IPS-18c (cell line): Measurements from ENCODE around the gene RRM1.
"Not testable (repeated sequence)": the region's sequence is repeated elsewhere in the genome, so short reads cannot be mapped to it uniquely, and the experiment has no call there.

ENCODE experiments used
- H3K4me3 ChIP-seq: 2 replicates; pipeline ENCODE4 v1.7.0; 2013; ENCODE audit warnings: low read depth, mild to moderate bottlenecking, low read length, moderate library complexity; ENCODE audit not compliant: insufficient read depth
- H3K9me3 ChIP-seq: one replicate; pipeline ENCODE4 v1.6.1; 2013; ENCODE audit warnings: mild to moderate bottlenecking, low read length, moderate library complexity; ENCODE audit not compliant: control insufficient read depth, insufficient read depth

Gene RRM1

GRCh38 chr11:4105916-4106315, 11.3 kb downstream of the RRM1 start:
- H3K9me3 ChIP-seq: no peaks in the 10 kb centered on the region
- H3K4me3 ChIP-seq: no peak overlapping the region

DNA sequence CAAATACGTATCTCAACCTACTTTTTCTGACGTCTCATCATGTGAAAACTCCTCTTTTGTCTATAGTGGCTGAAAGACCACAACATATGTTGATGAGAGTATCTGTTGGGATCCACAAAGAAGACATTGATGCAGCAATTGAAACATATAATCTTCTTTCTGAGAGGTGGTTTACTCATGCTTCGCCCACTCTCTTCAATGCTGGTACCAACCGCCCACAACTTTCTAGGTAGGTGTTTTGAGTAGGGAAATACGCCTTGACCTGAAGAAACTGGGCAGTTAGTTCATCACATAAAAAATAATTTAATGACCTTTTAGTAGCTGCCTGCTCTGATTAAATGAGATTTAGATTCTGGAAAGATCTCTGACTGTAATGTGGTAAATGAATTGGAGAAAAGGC, 17.2 kb downstream of the RRM1 start:
- no peaks in the 10 kb centered on the region for H3K9me3 ChIP-seq
- H3K4me3 ChIP-seq: no peak overlapping the region

GRCh38 chr11:4115128-4115527, 20.5 kb downstream of the RRM1 start:
- Histone ChIP-seq H3K4me3 (no peak overlapping the region), H3K9me3 (no peaks in the 10 kb centered on the region)

- Histone ChIP-seq H3K9me3 (no peaks in the 10 kb centered on the region), H3K4me3 (no peak overlapping the region)
Measured at GRCh38 chr11:4118107-4118506, 23.5 kb downstream of the RRM1 start.

- H3K9me3 ChIP-seq: no peaks in the 10 kb centered on the region
- no peak overlapping the region for H3K4me3 ChIP-seq
Measured at GRCh38 chr11:4123218-4123617, 28.6 kb downstream of the RRM1 start.

- Histone ChIP-seq H3K9me3 (no peaks in the 10 kb centered on the region), H3K4me3 (no peak overlapping the region)
Measured at GRCh38 chr11:4125141-4125540, 30.5 kb downstream of the RRM1 start.

- Histone ChIP-seq H3K9me3 (no peaks in the 10 kb centered on the region), H3K4me3 (no peak overlapping the region)
Measured at GRCh38 chr11:4127357-4127756, 32.8 kb downstream of the RRM1 start.

- H3K4me3 ChIP-seq, H3K9me3 ChIP-seq: not testable (repeated sequence)
Measured at GRCh38 chr11:4130219-4130618, 35.6 kb downstream of the RRM1 start.

DNA sequence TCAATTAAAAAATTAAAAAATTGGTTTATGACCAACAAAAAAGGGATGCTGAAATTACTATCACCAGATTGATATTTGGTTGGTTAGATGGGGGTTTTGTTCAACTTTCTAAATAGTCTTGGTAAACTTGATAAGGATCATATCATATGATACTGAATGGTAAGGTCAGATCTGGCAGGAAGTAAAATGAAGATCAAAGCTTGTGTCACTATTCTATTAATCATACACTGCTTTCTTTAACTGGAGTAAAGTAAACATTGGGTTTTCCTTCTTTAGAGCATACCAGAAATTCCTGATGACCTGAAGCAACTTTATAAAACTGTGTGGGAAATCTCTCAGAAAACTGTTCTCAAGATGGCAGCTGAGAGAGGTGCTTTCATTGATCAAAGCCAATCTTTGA, 40.2 kb downstream of the RRM1 start:
- Histone ChIP-seq H3K4me3 (no peak overlapping the region), H3K9me3 (no peaks in the 10 kb centered on the region)

DNA sequence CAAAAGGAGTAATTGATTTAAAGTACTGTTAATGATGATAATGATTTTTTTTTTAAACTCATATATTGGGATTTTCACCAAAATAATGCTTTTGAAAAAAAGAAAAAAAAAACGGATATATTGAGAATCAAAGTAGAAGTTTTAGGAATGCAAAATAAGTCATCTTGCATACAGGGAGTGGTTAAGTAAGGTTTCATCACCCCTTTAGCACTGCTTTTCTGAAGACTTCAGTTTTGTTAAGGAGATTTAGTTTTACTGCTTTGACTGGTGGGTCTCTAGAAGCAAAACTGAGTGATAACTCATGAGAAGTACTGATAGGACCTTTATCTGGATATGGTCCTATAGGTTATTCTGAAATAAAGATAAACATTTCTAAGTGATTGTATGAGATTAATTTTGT, 43.9 kb downstream of the RRM1 start:
- H3K4me3 ChIP-seq: no peak overlapping the region
- no peaks in the 10 kb centered on the region for H3K9me3 ChIP-seq

- Histone ChIP-seq H3K9me3 (no peaks in the 10 kb centered on the region), H3K4me3 (no peak overlapping the region)
Measured at GRCh38 chr11:4140067-4140636, 45.6 kb downstream of the RRM1 start.

GRCh38 chr11:4146070-4146771, 51.6 kb downstream of the RRM1 start:
- no peak overlapping the region for H3K4me3 ChIP-seq
- no peaks in the 10 kb centered on the region for H3K9me3 ChIP-seq

DNA sequence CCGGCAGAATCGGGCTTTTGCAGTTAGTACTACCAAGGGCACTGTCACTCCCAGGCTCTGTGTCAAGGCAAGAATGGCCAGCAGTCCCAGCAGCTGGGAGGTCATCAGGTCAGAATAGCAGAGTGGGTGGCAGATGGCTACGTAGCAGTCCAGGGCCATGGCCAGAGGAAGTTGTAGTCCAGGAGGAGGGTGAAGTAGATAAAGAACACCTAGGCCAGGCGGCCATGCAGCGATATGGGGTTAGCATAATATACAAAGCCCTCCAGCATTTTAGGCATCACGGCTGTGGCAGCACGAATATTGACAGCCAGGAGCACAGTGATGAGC, 52.1 kb downstream of the RRM1 start:
- Histone ChIP-seq H3K9me3 (no peaks in the 10 kb centered on the region), H3K4me3 (no peak overlapping the region)

DNA sequence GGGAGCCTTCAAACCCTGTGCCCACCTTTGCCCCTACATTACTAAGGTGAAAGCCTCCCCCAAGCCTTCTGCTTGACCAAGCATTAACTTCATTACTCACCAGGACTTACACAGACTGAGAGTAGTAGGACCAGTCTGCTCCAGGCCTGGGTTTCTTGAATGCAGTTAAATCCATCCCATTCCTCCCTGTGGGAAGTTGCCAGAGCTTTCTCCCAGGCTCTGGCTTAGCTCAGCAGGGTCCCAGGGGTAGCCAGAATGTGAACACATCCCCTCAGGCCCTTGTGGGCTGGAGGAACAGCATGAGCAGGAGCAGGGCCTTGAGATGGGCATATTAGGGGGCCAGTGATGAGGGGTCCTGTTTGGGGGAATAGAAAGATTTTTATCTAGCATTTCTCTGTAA, 59.9 kb downstream of the RRM1 start:
- Histone ChIP-seq H3K4me3 (no peak overlapping the region), H3K9me3 (no peaks in the 10 kb centered on the region)

DNA sequence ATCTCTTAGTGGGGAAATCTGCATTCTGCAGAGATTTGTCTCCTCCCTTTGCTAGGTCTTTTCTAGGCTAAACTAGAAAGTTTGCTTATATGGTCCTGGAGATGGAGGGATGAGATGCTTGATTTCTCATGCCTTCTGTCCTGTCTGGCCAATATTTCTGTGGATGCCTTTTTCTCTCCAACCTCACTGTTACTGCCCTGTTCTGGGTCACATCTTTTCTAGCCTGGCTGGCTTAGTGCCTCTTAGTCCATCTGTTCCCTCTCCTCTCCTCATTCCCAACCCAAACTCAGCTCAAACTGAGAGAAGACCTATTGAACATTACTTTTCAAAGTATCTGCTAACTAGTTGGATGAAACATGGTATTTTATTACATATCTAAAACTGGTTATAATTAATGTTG, 62.0 kb downstream of the RRM1 start:
- H3K9me3 ChIP-seq: no peaks in the 10 kb centered on the region
- no peak overlapping the region for H3K4me3 ChIP-seq

- H3K4me3 ChIP-seq: not testable (repeated sequence)
Measured at GRCh38 chr11:4158818-4159217, 64.2 kb downstream of the RRM1 start.

DNA sequence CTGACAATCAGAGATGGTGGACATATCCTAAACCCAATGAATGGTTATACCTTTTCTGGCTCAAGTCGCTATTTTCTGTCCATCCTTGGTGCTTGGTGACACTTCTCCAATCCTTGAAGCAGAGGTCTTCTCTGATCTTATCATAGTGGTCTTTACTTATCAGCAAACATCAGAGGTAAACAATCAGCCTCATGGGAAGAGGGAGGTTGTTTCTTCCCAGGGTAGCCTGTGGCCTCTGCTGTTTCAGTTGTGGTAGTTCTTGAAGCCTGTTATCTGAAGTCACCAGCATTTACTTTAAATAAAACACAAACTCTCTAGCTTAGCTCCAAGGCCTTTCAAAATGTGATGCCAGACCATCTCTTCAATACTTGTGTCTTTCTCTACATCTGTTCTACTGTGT, 66.7 kb downstream of the RRM1 start:
- Histone ChIP-seq H3K4me3 (no peak overlapping the region), H3K9me3 (no peaks in the 10 kb centered on the region)

More at GRCh38 chr11:4158818-4159217, 64.2 kb downstream of the RRM1 start:
- H3K9me3 ChIP-seq: not testable (repeated sequence)

DNA sequence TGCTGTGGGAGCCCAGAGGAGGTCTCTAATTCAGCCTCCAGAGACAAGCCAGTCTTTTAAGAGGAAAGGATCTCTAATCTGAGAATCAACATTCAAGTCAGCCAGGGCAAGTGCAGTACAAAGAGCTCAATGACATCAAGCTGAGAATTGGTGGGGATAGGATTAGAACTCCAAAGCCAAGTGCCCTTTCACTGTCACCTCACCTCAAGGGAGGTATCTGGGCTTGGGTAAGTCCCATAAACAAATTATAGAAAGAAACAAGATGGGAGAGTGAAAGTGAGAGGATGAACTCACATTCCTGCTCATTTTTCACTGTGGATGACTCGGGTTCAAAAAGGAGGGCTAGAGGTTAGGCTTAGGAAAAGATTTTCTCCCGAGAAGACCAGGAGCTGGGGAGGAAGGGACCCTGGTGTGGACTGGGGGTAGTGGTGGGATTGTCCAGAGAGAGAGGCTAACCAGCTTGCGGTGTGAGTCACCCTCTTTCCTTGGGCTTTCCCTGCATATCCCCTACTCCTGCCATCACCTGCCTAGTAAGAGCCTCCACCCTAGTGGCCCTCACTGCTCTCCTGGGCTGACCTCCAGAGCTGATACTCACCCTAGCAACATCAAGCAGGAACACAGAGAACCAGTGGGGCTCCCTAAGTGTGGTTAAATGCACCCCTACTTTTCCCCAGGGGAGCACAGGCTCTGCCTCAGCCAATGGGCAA, 70.4 kb downstream of the RRM1 start:
- H3K4me3 ChIP-seq: no peak overlapping the region
- H3K9me3 ChIP-seq: no peaks in the 10 kb centered on the region
